GM23338 (cell line): Measurements from ENCODE around the gene NCKAP5. TPM values are rescaled to one million over a fixed set of nuclear protein-coding genes. Genes with fewer than 3 reads are reported as not detected.

Experiments
- ATAC-seq: fragments of 200-7000 bp; cut with Tn5 transposase; 3 replicates; pipeline ENCODE4 v1.9.1; 2020
- DNase-seq: peaks from one replicate; pipeline ENCODE4 v3.0.0-alpha.2; 2015; ENCODE audit warnings: low spot score
- H2AFZ ChIP-seq: fragments of 200-600 bp; sonication (generic); 2 replicates; pipeline ENCODE4 v1.8.0; 2016; ENCODE audit warnings: antibody characterized with exemption, mild to moderate bottlenecking, moderate library complexity
- H3F3A ChIP-seq: fragments of 200-600 bp; sonication (generic); replicated peaks from 2 replicates; pipeline ENCODE4 v1.8.0; 2017; ENCODE audit warnings: antibody characterized with exemption, mixed run types, low read depth
- H3K27ac ChIP-seq: fragments of 200-600 bp; sonication (generic); 2 replicates; pipeline ENCODE4 v1.6.1; 2016; ENCODE audit warnings: low read depth
- H3K27me3 ChIP-seq: fragments of 200-600 bp; sonication (generic); 2 replicates; pipeline ENCODE4 v1.8.0; 2016; ENCODE audit warnings: mild to moderate bottlenecking, mixed run types, moderate library complexity; ENCODE audit not compliant: insufficient read depth
- H3K36me3 ChIP-seq: fragments of 200-600 bp; sonication (generic); 2 replicates; pipeline ENCODE4 v1.8.0; 2016; ENCODE audit warnings: mild to moderate bottlenecking; ENCODE audit not compliant: insufficient read depth
- H3K4me1 ChIP-seq: fragments of 200-600 bp; sonication (generic); 2 replicates; pipeline ENCODE4 v1.8.0; 2016; ENCODE audit warnings: mild to moderate bottlenecking, moderate library complexity; ENCODE audit not compliant: insufficient read depth
- H3K4me2 ChIP-seq: fragments of 200-600 bp; sonication (generic); 2 replicates; pipeline ENCODE4 v1.7.1; 2017; ENCODE audit warnings: mixed run types
- H3K4me3 ChIP-seq: fragments of 200-600 bp; sonication (generic); 2 replicates; pipeline ENCODE4 v1.6.1; 2016; ENCODE audit warnings: mixed run types
- H3K79me2 ChIP-seq: fragments of 200-600 bp; sonication (generic); replicated peaks from 2 replicates; pipeline ENCODE4 v1.8.0; 2017; ENCODE audit warnings: mild to moderate bottlenecking; ENCODE audit not compliant: insufficient read depth
- H3K9me2 ChIP-seq: fragments of 200-600 bp; sonication (generic); 2 replicates; pipeline ENCODE4 v1.8.0; 2017; ENCODE audit not compliant: insufficient read depth
- H4K20me1 ChIP-seq: fragments of 200-600 bp; sonication (generic); replicated peaks from 2 replicates; pipeline ENCODE4 v1.8.0; 2017; ENCODE audit warnings: mild to moderate bottlenecking; ENCODE audit not compliant: insufficient read depth
- H3K27ac Mint-ChIP-seq: 2 replicates; pipeline ENCODE4 v1.8.0; 2020; ENCODE audit warnings: inconsistent platforms, mild to moderate bottlenecking, moderate library complexity, mixed read lengths
- H3K27me3 Mint-ChIP-seq: 3 replicates; pipeline ENCODE4 v1.8.0; 2022; ENCODE audit warnings: low read depth, mild to moderate bottlenecking, moderate library complexity, mixed read lengths, inconsistent platforms; ENCODE audit not compliant: insufficient read depth, poor library complexity
- H3K36me3 Mint-ChIP-seq: 3 replicates; pipeline ENCODE4 v1.8.0; 2021; ENCODE audit warnings: low read depth, mild to moderate bottlenecking, inconsistent platforms, moderate library complexity, mixed read lengths
- H3K4me1 Mint-ChIP-seq: 3 replicates; pipeline ENCODE4 v1.8.0; 2020; ENCODE audit warnings: mild to moderate bottlenecking, inconsistent platforms, mixed read lengths
- H3K4me3 Mint-ChIP-seq: 3 replicates; pipeline ENCODE4 v1.8.0; 2021; ENCODE audit warnings: moderate library complexity, mild to moderate bottlenecking, inconsistent platforms, mixed read lengths
- H3K9me3 Mint-ChIP-seq: 3 replicates; pipeline ENCODE4 v1.8.0; 2020; ENCODE audit warnings: moderate library complexity, mild to moderate bottlenecking, inconsistent platforms, mixed read lengths
- CTCF ChIP-seq, 2 experiments: fragments of 200-600 bp in 1 of 2; sonication (generic) in 1 of 2; conservative IDR thresholded peaks; 2 replicates each; pipeline versions ENCODE4 v1.5.1 to v1.6.1; 2016 to 2017; ENCODE audit warnings: antibody characterized with exemption in 2 of 2, low read depth in 2 of 2, mild to moderate bottlenecking in 2 of 2, moderate library complexity in 1 of 2
- EZH2 ChIP-seq: fragments of 200-600 bp; sonication (generic); IDR thresholded peaks from one replicate; pipeline ENCODE4 v1.8.0; 2017; ENCODE audit warnings: antibody characterized with exemption, mild to moderate bottlenecking, low read depth; ENCODE audit not compliant: unreplicated experiment
- EZH2phosphoT487 ChIP-seq: fragments of 200-600 bp; sonication (generic); IDR thresholded peaks from one replicate; pipeline ENCODE4 v1.8.1; 2018; ENCODE audit warnings: antibody characterized with exemption; ENCODE audit not compliant: unreplicated experiment
- JUNB ChIP-seq: IDR thresholded peaks from one replicate; pipeline ENCODE4 v1.6.1; 2016; ENCODE audit warnings: antibody characterized with exemption; ENCODE audit not compliant: unreplicated experiment
- NANOG ChIP-seq: IDR thresholded peaks from 2 replicates; pipeline ENCODE4 v1.6.1; 2016; ENCODE audit warnings: antibody characterized with exemption, borderline replicate concordance
- REST ChIP-seq: IDR thresholded peaks from one replicate; pipeline ENCODE4 v1.6.1; 2018; ENCODE audit warnings: antibody characterized with exemption; ENCODE audit not compliant: unreplicated experiment
- ZNF114 ChIP-seq: fragments of 250-450 bp; sonication (Bioruptor Pico); IDR thresholded peaks from 2 replicates; pipeline ENCODE4 v1.5.0; 2020; ENCODE audit warnings: mild to moderate bottlenecking, moderate library complexity
- ZNF462 ChIP-seq: fragments of 250-450 bp; sonication (Bioruptor Pico); IDR thresholded peaks from 2 replicates; pipeline ENCODE4 v1.5.0; 2020; ENCODE audit warnings: mild to moderate bottlenecking, moderate library complexity
- polyA plus RNA-seq: library from polyadenylated mRNA; unstranded; fragments of >200 nt; fragmentation: Nextera tagmentation; extraction: Ambion mirVana; gene quantifications from 2 replicates; pipeline ENCODE4 v1.2.1, GENCODE V29; 2016
- total RNA-seq: library from RNA; depleted of rRNA; stranded (reverse); fragments of >200 nt; shearing (Covaris generic); gene quantifications from 2 replicates; pipeline ENCODE4 v1.2.3, GENCODE V29; 2014

Gene NCKAP5
- total and polyA plus RNA-seq, 2 experiments from 2014 or later: 0.34 to 0.73 TPM

- TF ChIP-seq REST: no peak
- TF ChIP-seq JUNB: no peak
- no peak for TF ChIP-seq NANOG
- no peak for TF ChIP-seq EZH2
- no peak for TF ChIP-seq CTCF (conservative IDR thresholded peaks at IDR 0.05; ENCODE audit: low read depth in 2 of 2)
- no peak for TF ChIP-seq EZH2phosphoT487
- no peak for TF ChIP-seq ZNF462 (CRISPR knock-in tag)
- no peak for TF ChIP-seq ZNF114 (CRISPR knock-in tag)
- Histone ChIP-seq H3K4me3 (no peak overlapping the region), H3K27ac (no peak overlapping the region), H2AFZ (no peak overlapping the region), H3K4me2 (no peak overlapping the region), H3K9me2 (0 out of 2 replicates have a peak, but pooled peaks cover 5% of the 10 kb centered on the region), H3F3A (no peaks in the 10 kb centered on the region), H3K27me3 (no peaks in the 10 kb centered on the region), H3K79me2 (no peaks in the 10 kb centered on the region), H3K4me1 (0 out of 2 replicates have a peak, but pooled peaks cover 6% of the 10 kb centered on the region), H4K20me1 (no peaks in the 10 kb centered on the region), H3K36me3 (no peaks in the 10 kb centered on the region)
- no peaks in the 10 kb centered on the region for H3K36me3 Mint-ChIP-seq
- H3K9me3 Mint-ChIP-seq: no peaks in the 10 kb centered on the region
- no peak overlapping the region for H3K27ac Mint-ChIP-seq
- ATAC-seq (no peak), DNase-seq (no peak)
- H3K27me3 Mint-ChIP-seq: no peaks in the 10 kb centered on the region
- no peak overlapping the region for H3K4me3 Mint-ChIP-seq
- H3K4me1 Mint-ChIP-seq: peaks cover 7% of the 10 kb centered on the region; the same call in 2 of the 3 replicates
Observed at GRCh38 chr2:132738223-132738622, 830.0 kb downstream of the NCKAP5 start.
